HepG2 (cell line): ENCODE measurements around the gene CCDC50. TPM values are rescaled to one million over a fixed set of nuclear protein-coding genes. Genes with fewer than 3 reads are reported as not detected.

Experiments used
- DNMT3B ChIP-seq: conservative IDR thresholded peaks from 2 replicates; pipeline ENCODE4 v1.6.1; 2016; ENCODE audit warnings: missing biosample characterization, control low read depth
- GATA4 ChIP-seq: sonication (generic); IDR thresholded peaks from 2 replicates; pipeline ENCODE4 v1.6.1; 2016; ENCODE audit warnings: antibody characterized with exemption, low read depth, borderline replicate concordance
- HNRNPUL1 ChIP-seq: fragments of 200-400 bp; formaldehyde crosslinking; IDR thresholded peaks from 2 replicates; pipeline ENCODE4 v1.6.1; 2017; ENCODE audit warnings: low read depth, mild to moderate bottlenecking, low read length, moderate library complexity
- KLF15 ChIP-seq: sonication (generic); formaldehyde crosslinking; IDR thresholded peaks from 2 replicates; pipeline ENCODE4 v1.8.1; 2023; ENCODE audit warnings: borderline replicate concordance, mild to moderate bottlenecking, inconsistent platforms, missing genetic modification reagents, mixed read lengths
- MNT ChIP-seq: fragments of 450-650 bp; IDR thresholded peaks from 2 replicates; pipeline ENCODE4 v1.6.1; 2016
- MYC ChIP-seq: sonication (generic); formaldehyde crosslinking; IDR thresholded peaks from 2 replicates; pipeline ENCODE4 v1.9.0; 2021; ENCODE audit warnings: missing genetic modification reagents, borderline replicate concordance
- NAIF1 ChIP-seq: sonication (generic); formaldehyde crosslinking; IDR thresholded peaks from 2 replicates; pipeline ENCODE4 v1.5.0; 2020; ENCODE audit warnings: mild to moderate bottlenecking, missing genetic modification reagents, borderline replicate concordance
- PBX2 ChIP-seq: IDR thresholded peaks from 2 replicates; pipeline ENCODE4 v1.6.1; 2016; ENCODE audit warnings: control low read depth
- POGZ ChIP-seq: sonication (generic); formaldehyde crosslinking; IDR thresholded peaks from 2 replicates; pipeline ENCODE4 v1.4.0; 2020; ENCODE audit warnings: mild to moderate bottlenecking, missing genetic modification reagents
- POLR2AphosphoS5 ChIP-seq: IDR thresholded peaks from 2 replicates; pipeline ENCODE4 v1.6.1; 2012; ENCODE audit warnings: low read depth, low read length
- SAP130 ChIP-seq: IDR thresholded peaks from 2 replicates; pipeline ENCODE4 v1.6.1; 2016; ENCODE audit warnings: low read depth
- SMARCC2 ChIP-seq: fragments of 450-650 bp; IDR thresholded peaks from 2 replicates; pipeline ENCODE4 v1.6.1; 2017; ENCODE audit warnings: antibody characterized with exemption, mild to moderate bottlenecking
- TAF15 ChIP-seq: fragments of 200-400 bp; formaldehyde crosslinking; IDR thresholded peaks from one replicate; pipeline ENCODE4 v1.6.1; 2018; ENCODE audit warnings: mild to moderate bottlenecking, low read depth, low read length; ENCODE audit not compliant: poor library complexity, severe bottlenecking
- TEF ChIP-seq: sonication (generic); formaldehyde crosslinking; IDR thresholded peaks from 2 replicates; pipeline ENCODE4 v1.5.0; 2020; ENCODE audit warnings: missing genetic modification reagents
- TSC22D2 ChIP-seq: sonication (generic); formaldehyde crosslinking; IDR thresholded peaks from 2 replicates; pipeline ENCODE4 v1.5.1; 2020; ENCODE audit warnings: missing genetic modification reagents, mild to moderate bottlenecking, borderline replicate concordance
- ZNF207 ChIP-seq: fragments of 450-650 bp; IDR thresholded peaks from 2 replicates; pipeline ENCODE4 v1.6.1; 2016; ENCODE audit warnings: antibody characterized with exemption, borderline replicate concordance
- ZNF34 ChIP-seq: sonication (generic); formaldehyde crosslinking; IDR thresholded peaks from 2 replicates; pipeline ENCODE4 v1.4.0; 2020; ENCODE audit warnings: mild to moderate bottlenecking, missing genetic modification reagents, borderline replicate concordance
- ZNF383 ChIP-seq: sonication (generic); formaldehyde crosslinking; IDR thresholded peaks from 2 replicates; pipeline ENCODE4 v1.4.0; 2020; ENCODE audit warnings: missing genetic modification reagents, mild to moderate bottlenecking, borderline replicate concordance
- ZNF414 ChIP-seq: sonication (generic); formaldehyde crosslinking; IDR thresholded peaks from 2 replicates; pipeline ENCODE4 v1.5.0; 2020; ENCODE audit warnings: missing genetic modification reagents
- ZNF512B ChIP-seq: sonication (generic); formaldehyde crosslinking; IDR thresholded peaks from 2 replicates; pipeline ENCODE4 v1.5.1; 2020; ENCODE audit warnings: missing genetic modification reagents, mild to moderate bottlenecking, borderline replicate concordance
- ZNF570 ChIP-seq: sonication (generic); formaldehyde crosslinking; IDR thresholded peaks from 2 replicates; pipeline ENCODE4 v1.4.0; 2020; ENCODE audit warnings: mild to moderate bottlenecking, missing genetic modification reagents, borderline replicate concordance
- ZNF589 ChIP-seq: sonication (generic); formaldehyde crosslinking; conservative IDR thresholded peaks from 2 replicates; pipeline ENCODE4 v1.8.0; 2022; ENCODE audit warnings: mild to moderate bottlenecking, moderate library complexity, missing genetic modification reagents
- polyA plus RNA-seq, 8 experiments: library from polyadenylated mRNA; depleted of rRNA in 3 of 8; stranded (reverse) in 7 of 8; unstranded in 1 of 8; fragments of >200 nt; fragmentation: Illumina TruSeq in 4 of 8; extraction: Trizol in 4 of 8; gene quantifications; 2 replicates each; pipeline versions ENCODE4 v1.2.1 to v1.2.3, GENCODE V29; 2011 to 2016; ENCODE audit warnings: low read depth in 4 of 8, missing spikeins in 1 of 8, mixed read lengths in 1 of 8; ENCODE audit not compliant: insufficient read depth in 1 of 8
- total RNA-seq, 5 experiments: library from RNA; depleted of rRNA; stranded (reverse); fragments of >200 nt; fragmentation: Illumina TruSeq; extraction: Trizol; gene quantifications; 2 replicates each; pipeline ENCODE4 v1.2.3, GENCODE V29; 2016; ENCODE audit warnings: low read depth in 1 of 5

The CCDC50 gene
- total and polyA plus RNA-seq, 2 of the 13 experiments (the other 11 are each of a cell fraction or from before 2014, with no cell fraction given): 47.6 to 66.4 TPM

GRCh38 chr3:191328962-191329653, at the start of gene CCDC50 (continued):
- 0 out of 2 replicates have a peak, but pooled peaks have one; percentile 63 for TF ChIP-seq ZNF34 (CRISPR knock-in tag)
- TF ChIP-seq POGZ (CRISPR knock-in tag): peak; percentile 98
- peak; percentile 33; the same call in 1 of the 2 replicates for TF ChIP-seq ZNF512B
- no peak for TF ChIP-seq SMARCC2
- TF ChIP-seq SAP130 (CRISPR knock-in tag): peak; percentile 87
- TF ChIP-seq POLR2AphosphoS5: peak; percentile 63
- no peak for TF ChIP-seq ZNF570 (CRISPR knock-in tag)
- TF ChIP-seq ZNF207: no peak
- TF ChIP-seq NAIF1 (CRISPR knock-in tag): no peak
- TF ChIP-seq DNMT3B (CRISPR knock-in tag): peak; percentile 68; the same call in 1 of the 2 replicates
- no peak for TF ChIP-seq TAF15
- TF ChIP-seq ZNF414 (CRISPR knock-in tag): 0 out of 2 replicates have a peak, but pooled peaks have one; percentile 32
- TF ChIP-seq GATA4: no peak
- TF ChIP-seq ZNF589 (CRISPR knock-in tag): peak; percentile 75
- TF ChIP-seq MYC (CRISPR knock-in tag): peak; percentile 87
- peak; percentile 58; the same call in 1 of the 2 replicates for TF ChIP-seq KLF15 (CRISPR knock-in tag)
- no peak for TF ChIP-seq ZNF383 (CRISPR knock-in tag)
- TF ChIP-seq TSC22D2: peak; percentile 32; the same call in 1 of the 2 replicates
- TF ChIP-seq MNT: no peak
- no peak for TF ChIP-seq HNRNPUL1
- peak; percentile 32; the same call in 1 of the 2 replicates for TF ChIP-seq TEF (CRISPR knock-in tag)
- TF ChIP-seq PBX2 (CRISPR knock-in tag): no peak
